Osteoblast (primary cell): Measurements from ENCODE around the gene RASL10A. TPM values are rescaled to one million over a fixed set of nuclear protein-coding genes. Genes with fewer than 3 reads are reported as not detected.

ENCODE experiments used
- DNase-seq: peaks from one replicate; pipeline ENCODE4 v3.0.0; 2011; ENCODE audit warnings: low spot score, mixed read lengths; ENCODE audit not compliant: insufficient read length; ENCODE audit errors: missing footprints
- H2AFZ ChIP-seq: 2 replicates; pipeline ENCODE4 v1.6.0; 2011; ENCODE audit warnings: mild to moderate bottlenecking, low read length
- H3K27ac ChIP-seq: 2 replicates; pipeline ENCODE4 v1.5.1; 2011; ENCODE audit warnings: mild to moderate bottlenecking, low read depth, low read length, moderate library complexity
- H3K27me3 ChIP-seq: 2 replicates; pipeline ENCODE4 v1.6.0; 2012; ENCODE audit warnings: mild to moderate bottlenecking, control low read depth, inconsistent platforms, low read length, moderate library complexity; ENCODE audit not compliant: insufficient read depth
- H3K36me3 ChIP-seq: 2 replicates; pipeline ENCODE4 v1.5.1; 2011; ENCODE audit warnings: mild to moderate bottlenecking, low read length, control low read depth, moderate library complexity; ENCODE audit not compliant: insufficient read depth
- H3K4me1 ChIP-seq: 2 replicates; pipeline ENCODE4 v1.5.1; 2011; ENCODE audit warnings: mild to moderate bottlenecking, low read length, control low read depth, moderate library complexity; ENCODE audit not compliant: insufficient read depth
- H3K4me2 ChIP-seq: 2 replicates; pipeline ENCODE4 v1.6.0; 2011; ENCODE audit warnings: mild to moderate bottlenecking, low read length; ENCODE audit not compliant: insufficient read depth
- H3K4me3 ChIP-seq: fragments of 200-600 bp; sonication (generic); 3 replicates; pipeline ENCODE4 v1.5.1; 2012; ENCODE audit warnings: mild to moderate bottlenecking, low read length, inconsistent platforms; ENCODE audit not compliant: insufficient read depth
- H3K79me2 ChIP-seq: 2 replicates; pipeline ENCODE4 v1.6.0; 2012; ENCODE audit warnings: mild to moderate bottlenecking, low read length, control low read depth, inconsistent platforms; ENCODE audit not compliant: insufficient read depth
- H3K9me3 ChIP-seq: 2 replicates; pipeline ENCODE4 v1.5.1; 2011; ENCODE audit warnings: low read depth, low read length, control low read depth
- H4K20me1 ChIP-seq: 2 replicates; pipeline ENCODE4 v1.6.0; 2012; ENCODE audit warnings: mild to moderate bottlenecking, low read length, control low read depth; ENCODE audit not compliant: insufficient read depth
- total RNA-seq: library from RNA; depleted of rRNA; stranded (reverse); fragments of >200 nt; gene quantifications from 2 replicates; pipeline ENCODE4 v1.2.3, GENCODE V29; 2012
- TF ChIP-seq, protein P1 (sequence below): IDR thresholded peaks from 2 replicates; pipeline ENCODE4 v1.5.1; 2011; ENCODE audit warnings: mild to moderate bottlenecking, low read depth, low read length, moderate library complexity; ENCODE audit errors: extremely low read depth

Gene RASL10A
- total RNA-seq, 1 donor, result not detected

DNA sequence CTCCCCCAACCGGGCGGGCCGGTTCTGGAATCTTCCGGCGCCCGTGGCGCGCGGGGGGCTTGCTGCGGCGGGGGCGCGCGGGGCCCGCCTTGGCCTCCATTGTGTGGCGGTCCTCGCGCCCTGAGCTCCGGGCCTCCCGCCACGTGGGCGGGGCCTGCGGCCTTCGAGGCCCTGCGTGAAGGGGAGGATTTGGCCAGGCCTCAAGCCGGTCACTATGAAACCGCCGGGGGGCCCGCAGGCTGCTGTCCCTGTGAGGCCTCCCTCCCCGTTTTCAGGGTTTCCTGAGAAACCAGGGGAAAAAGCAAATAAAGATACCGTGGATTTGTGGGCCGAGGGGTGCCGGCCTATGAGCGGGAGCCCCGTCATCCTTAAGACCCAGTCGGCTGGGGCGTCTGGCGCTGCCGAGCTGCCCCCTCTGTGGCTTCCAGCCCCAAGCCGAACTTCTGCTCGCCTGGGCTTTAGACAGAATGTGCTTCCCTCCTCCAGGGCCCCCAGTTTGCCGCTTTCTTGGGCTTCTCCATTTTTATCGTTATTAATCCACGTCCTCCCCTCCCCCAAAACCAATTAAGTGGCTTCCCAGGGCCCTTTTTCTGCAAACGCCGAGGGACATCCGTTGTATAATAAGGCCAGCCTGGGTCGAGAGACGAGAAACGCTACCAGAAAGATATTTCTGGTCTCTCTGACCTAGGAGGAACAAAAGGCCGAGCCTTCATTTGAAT lies 46.8 kb downstream of the RASL10A start:
- peaks cover 48% of the 10 kb centered on the region for H3K36me3 ChIP-seq
- H3K9me3 ChIP-seq, result no peaks in the 10 kb centered on the region
- peaks cover 52% of the 10 kb centered on the region for H4K20me1 ChIP-seq
- H3K4me2 ChIP-seq, result peak overlapping the region; percentile 98
- peaks cover 81% of the 10 kb centered on the region for H3K79me2 ChIP-seq
- peak overlapping the region; percentile 98 for H3K4me3 ChIP-seq
- peaks cover 48% of the 10 kb centered on the region for H3K4me1 ChIP-seq
- peak; percentile 92 for DNase-seq
- H3K27ac ChIP-seq, result peak overlapping the region; percentile 100
- TF ChIP-seq, protein P1, sequence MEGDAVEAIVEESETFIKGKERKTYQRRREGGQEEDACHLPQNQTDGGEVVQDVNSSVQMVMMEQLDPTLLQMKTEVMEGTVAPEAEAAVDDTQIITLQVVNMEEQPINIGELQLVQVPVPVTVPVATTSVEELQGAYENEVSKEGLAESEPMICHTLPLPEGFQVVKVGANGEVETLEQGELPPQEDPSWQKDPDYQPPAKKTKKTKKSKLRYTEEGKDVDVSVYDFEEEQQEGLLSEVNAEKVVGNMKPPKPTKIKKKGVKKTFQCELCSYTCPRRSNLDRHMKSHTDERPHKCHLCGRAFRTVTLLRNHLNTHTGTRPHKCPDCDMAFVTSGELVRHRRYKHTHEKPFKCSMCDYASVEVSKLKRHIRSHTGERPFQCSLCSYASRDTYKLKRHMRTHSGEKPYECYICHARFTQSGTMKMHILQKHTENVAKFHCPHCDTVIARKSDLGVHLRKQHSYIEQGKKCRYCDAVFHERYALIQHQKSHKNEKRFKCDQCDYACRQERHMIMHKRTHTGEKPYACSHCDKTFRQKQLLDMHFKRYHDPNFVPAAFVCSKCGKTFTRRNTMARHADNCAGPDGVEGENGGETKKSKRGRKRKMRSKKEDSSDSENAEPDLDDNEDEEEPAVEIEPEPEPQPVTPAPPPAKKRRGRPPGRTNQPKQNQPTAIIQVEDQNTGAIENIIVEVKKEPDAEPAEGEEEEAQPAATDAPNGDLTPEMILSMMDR, result no peak
- H3K27me3 ChIP-seq, result no peaks in the 10 kb centered on the region
- peak overlapping the region; percentile 99 for H2AFZ ChIP-seq

DNA sequence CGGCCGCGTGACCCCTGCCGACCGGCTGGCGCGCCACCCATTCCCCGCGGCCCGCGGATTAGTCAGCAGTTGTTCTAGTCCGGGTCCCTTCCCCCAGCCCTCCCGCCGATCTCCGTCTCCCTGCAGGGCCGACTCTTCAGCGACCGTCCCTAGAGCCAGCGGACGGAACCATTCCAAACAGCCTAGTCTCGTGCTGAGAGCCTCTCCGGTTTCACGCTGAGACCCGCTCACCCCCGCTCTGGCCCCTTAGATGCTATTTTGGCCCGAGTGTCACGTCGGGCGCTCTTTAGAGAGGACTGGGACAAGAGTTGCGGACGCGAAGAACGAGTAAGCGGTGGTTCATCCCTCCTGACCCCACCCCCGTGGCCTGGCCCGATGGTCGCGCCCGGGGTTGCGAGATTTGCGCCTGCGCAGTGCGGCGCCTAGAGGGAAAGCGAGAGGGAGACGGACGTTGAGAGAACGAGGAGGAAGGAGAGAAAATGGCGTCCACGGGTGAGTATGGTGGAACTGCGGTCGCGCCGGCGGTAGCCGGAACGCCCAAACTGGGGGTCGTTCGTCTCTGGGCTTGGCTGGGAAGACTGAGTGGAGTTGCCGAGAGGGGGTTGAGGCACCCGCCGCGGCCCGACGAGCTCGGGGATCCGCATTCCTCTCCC lies 47.5 kb downstream of the RASL10A start, which contains the start of the genes EWSR1 and RHBDD3:
Gene EWSR1, plus strand, starts transcription at position 411 of the 653 bp plus-strand sequence. Its CDS starts 69 bp downstream, at position 480.
Gene RHBDD3, minus strand, starts transcription at position 124 of the 653 bp plus-strand sequence. CDS start 2,355 bp downstream, outside the sequence.
- Histone ChIP-seq H3K4me2 (peak within 1 kb of the TSS; percentile 98), H4K20me1 (peaks cover 46% of the 10 kb centered on the region), H3K4me3 (peak within 1 kb of the TSS; percentile 98), H2AFZ (peak within 1 kb of the TSS; percentile 99), H3K27ac (peak within 1 kb of the TSS; percentile 100), H3K79me2 (peaks cover 74% of the 10 kb centered on the region), H3K4me1 (peaks cover 48% of the 10 kb centered on the region), H3K9me3 (no peaks in the 10 kb centered on the region), H3K27me3 (no peaks in the 10 kb centered on the region), H3K36me3 (peaks cover 42% of the 10 kb centered on the region)
- peak; percentile 99 for DNase-seq
- TF ChIP-seq, protein P1, result no peak

DNA sequence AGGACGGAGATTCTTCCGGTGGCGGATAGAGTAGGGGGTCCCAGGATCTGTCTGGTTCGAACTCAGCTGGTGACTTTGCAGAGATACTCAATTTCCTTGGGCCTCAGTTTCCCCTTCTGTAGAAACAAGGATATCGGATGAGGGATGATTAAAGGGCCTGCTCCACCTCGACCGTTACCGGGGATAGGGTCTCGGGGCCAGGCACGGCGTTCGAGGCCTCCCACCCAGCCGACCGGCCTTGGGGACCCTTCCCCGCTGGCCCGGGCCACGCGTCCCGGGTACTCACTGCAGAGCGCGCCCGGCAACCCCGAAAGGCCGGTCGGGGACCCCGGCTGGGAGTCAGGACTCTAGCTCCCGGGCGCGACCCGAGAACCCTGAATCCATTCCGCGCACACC lies 48.0 kb downstream of the RASL10A start:
- Histone ChIP-seq H2AFZ (peak overlapping the region; percentile 92), H3K79me2 (peaks cover 68% of the 10 kb centered on the region), H3K4me1 (peaks cover 48% of the 10 kb centered on the region), H3K4me3 (peak overlapping the region; percentile 98), H4K20me1 (peaks cover 40% of the 10 kb centered on the region), H3K4me2 (peak overlapping the region; percentile 98), H3K36me3 (peaks cover 36% of the 10 kb centered on the region), H3K27me3 (no peaks in the 10 kb centered on the region), H3K9me3 (no peaks in the 10 kb centered on the region), H3K27ac (peak overlapping the region; percentile 100)
- DNase-seq, result no peak
- TF ChIP-seq, protein P1, result no peak
